ENCODE measurements around the gene ARL10.

GRCh38 chr5:176362233-176362490, 3.1 kb upstream of the ARL10 start:
- no peak for TF ChIP-seq CTCF (IDR thresholded peaks at IDR 0.05)
- TF ChIP-seq POLR2A (IDR thresholded peaks at IDR 0.05) = no peak
- TF ChIP-seq POLR2AphosphoS5 (IDR thresholded peaks at IDR 0.05) = no peak
